GM12878 (cell line): ENCODE results near the gene PMP22. TPM values are rescaled to one million over a fixed set of nuclear protein-coding genes. Genes with fewer than 3 reads are reported as not detected.

Experiments used
- ATAC-seq: fragments of 200-7000 bp; cut with Tn5 transposase; 3 replicates; pipeline ENCODE4 v1.9.1; 2020; ENCODE audit warnings: mild to moderate bottlenecking, moderate library complexity
- BruUV-seq: library from RNA; stranded (reverse); fragments of 400-500 nt; replicated peaks from 2 replicates; lab custom pipeline; 2021; lab: Mats Ljungman, UMichigan
- CTCF ChIA-PET: fragments of 300-600 bp; sonication (Branson Sonifier 250); formaldehyde crosslinking; extraction: SDS; loops from one replicate; lab custom pipeline; 2021; ENCODE audit warnings: inconsistent platforms; lab: Yijun Ruan, JAX
- POLR2A ChIA-PET: fragments of 350-600 bp; formaldehyde crosslinking; extraction: SDS; loops from one replicate; lab custom pipeline; 2021; ENCODE audit warnings: inconsistent platforms; lab: Charles Lee
- RAD21 ChIA-PET: fragments of 300-600 bp; sonication (Branson Sonifier 250); formaldehyde crosslinking; loops from one replicate; lab custom pipeline; 2023; ENCODE audit warnings: antibody characterized with exemption; ENCODE audit not compliant: unreplicated experiment; lab: Charles Lee
- SMC1A ChIA-PET: fragments of 300-600 bp; sonication (Branson Sonifier 250); formaldehyde crosslinking; loops from one replicate; lab custom pipeline; 2023; ENCODE audit not compliant: unreplicated experiment, uncharacterized antibody; lab: Charles Lee
- DNase-seq: peaks from one replicate; pipeline ENCODE4 v3.0.0-alpha.2; 2011; ENCODE audit warnings: low read depth, low spot score
- FAIRE-seq: peaks from 3 replicates; lab custom pipeline; 2011; peaks lifted over from hg19 to GRCh38; lab: Jason Lieb, UNC
- H2AFZ ChIP-seq: 2 replicates; pipeline ENCODE4 v1.6.0; 2011; ENCODE audit warnings: low read depth, low read length, control low read depth; ENCODE audit not compliant: control insufficient read depth
- H3K27ac ChIP-seq: 2 replicates; pipeline ENCODE4 v1.5.1; 2011; ENCODE audit warnings: control low read depth; ENCODE audit not compliant: control insufficient read depth, insufficient read depth
- H3K27me3 ChIP-seq, 2 experiments: replicated peaks in 1 of 2; 2 replicates each; pipeline versions ENCODE4 v1.6.0 to v1.6.1; 2011; ENCODE audit warnings: low read length in 1 of 2; ENCODE audit not compliant: control insufficient read depth in 2 of 2, insufficient read depth in 2 of 2
- H3K36me3 ChIP-seq, 2 experiments: 2 replicates each; pipeline ENCODE4 v1.5.1; 2011; ENCODE audit warnings: low read length in 1 of 2; ENCODE audit not compliant: control insufficient read depth in 2 of 2, insufficient read depth in 2 of 2
- H3K4me1 ChIP-seq: 2 replicates; pipeline ENCODE4 v1.6.1; 2011; ENCODE audit warnings: mild to moderate bottlenecking, low read length, moderate library complexity, mixed read lengths; ENCODE audit not compliant: control insufficient read depth, insufficient read depth
- H3K4me2 ChIP-seq: 2 replicates; pipeline ENCODE4 v1.6.0; 2011; ENCODE audit warnings: control low read depth; ENCODE audit not compliant: control insufficient read depth, insufficient read depth
- H3K4me3 ChIP-seq: fragments of 200-600 bp; sonication (generic); 2 replicates; pipeline ENCODE4 v1.5.1; 2016
- H3K79me2 ChIP-seq: 2 replicates; pipeline ENCODE4 v1.6.0; 2011; ENCODE audit warnings: low read length; ENCODE audit not compliant: control insufficient read depth, insufficient read depth
- H3K9ac ChIP-seq: 2 replicates; pipeline ENCODE4 v1.8.0; 2011; ENCODE audit warnings: low read length, control low read depth, mixed read lengths; ENCODE audit not compliant: control insufficient read depth, insufficient read depth
- H3K9me3 ChIP-seq: replicated peaks from 3 replicates; pipeline ENCODE4 v1.5.1; 2011; ENCODE audit warnings: mild to moderate bottlenecking, low read length; ENCODE audit not compliant: control insufficient read depth, insufficient read depth
- H4K20me1 ChIP-seq: 2 replicates; pipeline ENCODE4 v1.6.0; 2011; ENCODE audit not compliant: control insufficient read depth, insufficient read depth
- NBN ChIP-seq: fragments of 450-650 bp; IDR thresholded peaks from 2 replicates; pipeline ENCODE4 v1.6.1; 2016
- WGBS: methylation state at CpG from one replicate; pipeline ENCODE4 v1.1.6; 2016; ENCODE audit warnings: low lambda C conversion rate; ENCODE audit not compliant: insufficient replicate concordance, insufficient coverage; ENCODE audit errors: missing lambda C conversion rate; 5-methylcytosine and 5-hydroxymethylcytosine counted together
- in situ Hi-C: fragments of 300-500 bp; cut with MboI; formaldehyde crosslinking; loops from 9 replicates; pipeline ENCODE4 v1.14.3; 2018; ENCODE audit warnings: mixed read lengths
- intact Hi-C: fragments of 100-400 bp; cut with micrococcal nuclease; formaldehyde crosslinking; loops from one replicate; pipeline ENCODE4 v1.14.2; 2022; ENCODE audit not compliant: unreplicated experiment
- polyA plus RNA-seq, 11 experiments: library from polyadenylated mRNA; depleted of rRNA in 4 of 11; unstranded in 6 of 11; stranded (reverse) in 5 of 11; fragments of >200 nt; fragmentation: Nextera tagmentation in 4 of 11; fragmentation: Illumina TruSeq in 1 of 11; extraction: Ambion mirVana in 4 of 11; extraction: Trizol in 1 of 11; gene quantifications; 1 replicate in 1 of 11; 2 replicates in 10 of 11; pipeline versions ENCODE4 v1.2.1 to v1.2.3, GENCODE V29; 2011 to 2016; ENCODE audit warnings: inconsistent platforms in 2 of 11, missing spikeins in 2 of 11, low read depth in 1 of 11
- total RNA-seq, 4 experiments: library from RNA; depleted of rRNA in 3 of 4; stranded (reverse); fragments of >200 nt in 3 of 4; fragmentation: Illumina TruSeq in 1 of 4; extraction: Trizol in 1 of 4; gene quantifications; 2 replicates each; pipeline versions ENCODE4 v1.2.1 to v1.2.3, GENCODE V29; 2013 to 2021
- TF ChIP-seq, protein P1 (sequence below): IDR thresholded peaks from 2 replicates; pipeline ENCODE4 v1.6.1; 2012; ENCODE audit warnings: improper control_type of control experiment, low read depth, low read length; ENCODE audit not compliant: insufficient replicate concordance

Gene PMP22
- total and polyA plus RNA-seq, 10 of the 15 experiments (the other 5 are each of a cell fraction or from before 2014, with no cell fraction given) = 0.59 TPM; not detected in 9

DNA sequence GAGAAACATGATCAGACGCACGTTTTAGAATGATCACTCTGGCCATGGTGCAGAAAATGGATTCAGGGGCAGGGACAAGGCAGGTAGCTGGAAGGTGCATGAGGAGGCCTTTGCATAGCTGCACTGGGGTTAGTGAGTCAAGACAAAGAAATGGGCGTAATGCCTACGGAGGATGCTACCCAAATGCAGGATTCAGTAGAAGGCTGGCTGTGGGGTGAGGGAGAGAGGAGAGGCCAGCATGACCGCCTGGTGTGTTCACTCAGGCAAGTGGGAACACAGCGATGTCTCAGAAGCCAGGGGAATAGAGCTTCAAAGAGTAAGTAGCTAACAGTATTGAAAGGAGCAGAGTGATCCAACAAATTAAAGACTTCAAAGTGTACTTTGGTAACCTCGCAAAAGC is 31.2 kb downstream of the PMP22 start:
- Histone ChIP-seq H2AFZ (no peak overlapping the region), H3K4me1 (no peaks in the 10 kb centered on the region), H3K27ac (no peak overlapping the region), H3K9me3 (no peaks in the 10 kb centered on the region), H3K27me3 (no peaks in the 10 kb centered on the region), H3K4me2 (no peak overlapping the region), H3K36me3 (no peaks in the 10 kb centered on the region), H4K20me1 (no peaks in the 10 kb centered on the region), H3K9ac (no peak overlapping the region), H3K79me2 (no peaks in the 10 kb centered on the region), H3K4me3 (no peak overlapping the region)
- intact Hi-C loops (no loop called here), in situ Hi-C loops (no loop called here)
- WGBS = 43% methylated on average over 7 of the region's 7 CpGs
- ATAC-seq (no peak), FAIRE-seq (no peak), DNase-seq (no peak)
- ChIA-PET RAD21 (no interaction called here), POLR2A (interaction anchor here (0.6 kb wide), 1 partner anchor 267 kb away, joined by 3 read pairs; no protein-coding TSS in a partner anchor), SMC1A (no interaction called here), CTCF (interaction anchor here (0.6 kb wide), 1 partner anchor 10 kb away, joined by 3 read pairs; no protein-coding TSS in a partner anchor)
- TF ChIP-seq NBN = no peak
- TF ChIP-seq, protein P1, sequence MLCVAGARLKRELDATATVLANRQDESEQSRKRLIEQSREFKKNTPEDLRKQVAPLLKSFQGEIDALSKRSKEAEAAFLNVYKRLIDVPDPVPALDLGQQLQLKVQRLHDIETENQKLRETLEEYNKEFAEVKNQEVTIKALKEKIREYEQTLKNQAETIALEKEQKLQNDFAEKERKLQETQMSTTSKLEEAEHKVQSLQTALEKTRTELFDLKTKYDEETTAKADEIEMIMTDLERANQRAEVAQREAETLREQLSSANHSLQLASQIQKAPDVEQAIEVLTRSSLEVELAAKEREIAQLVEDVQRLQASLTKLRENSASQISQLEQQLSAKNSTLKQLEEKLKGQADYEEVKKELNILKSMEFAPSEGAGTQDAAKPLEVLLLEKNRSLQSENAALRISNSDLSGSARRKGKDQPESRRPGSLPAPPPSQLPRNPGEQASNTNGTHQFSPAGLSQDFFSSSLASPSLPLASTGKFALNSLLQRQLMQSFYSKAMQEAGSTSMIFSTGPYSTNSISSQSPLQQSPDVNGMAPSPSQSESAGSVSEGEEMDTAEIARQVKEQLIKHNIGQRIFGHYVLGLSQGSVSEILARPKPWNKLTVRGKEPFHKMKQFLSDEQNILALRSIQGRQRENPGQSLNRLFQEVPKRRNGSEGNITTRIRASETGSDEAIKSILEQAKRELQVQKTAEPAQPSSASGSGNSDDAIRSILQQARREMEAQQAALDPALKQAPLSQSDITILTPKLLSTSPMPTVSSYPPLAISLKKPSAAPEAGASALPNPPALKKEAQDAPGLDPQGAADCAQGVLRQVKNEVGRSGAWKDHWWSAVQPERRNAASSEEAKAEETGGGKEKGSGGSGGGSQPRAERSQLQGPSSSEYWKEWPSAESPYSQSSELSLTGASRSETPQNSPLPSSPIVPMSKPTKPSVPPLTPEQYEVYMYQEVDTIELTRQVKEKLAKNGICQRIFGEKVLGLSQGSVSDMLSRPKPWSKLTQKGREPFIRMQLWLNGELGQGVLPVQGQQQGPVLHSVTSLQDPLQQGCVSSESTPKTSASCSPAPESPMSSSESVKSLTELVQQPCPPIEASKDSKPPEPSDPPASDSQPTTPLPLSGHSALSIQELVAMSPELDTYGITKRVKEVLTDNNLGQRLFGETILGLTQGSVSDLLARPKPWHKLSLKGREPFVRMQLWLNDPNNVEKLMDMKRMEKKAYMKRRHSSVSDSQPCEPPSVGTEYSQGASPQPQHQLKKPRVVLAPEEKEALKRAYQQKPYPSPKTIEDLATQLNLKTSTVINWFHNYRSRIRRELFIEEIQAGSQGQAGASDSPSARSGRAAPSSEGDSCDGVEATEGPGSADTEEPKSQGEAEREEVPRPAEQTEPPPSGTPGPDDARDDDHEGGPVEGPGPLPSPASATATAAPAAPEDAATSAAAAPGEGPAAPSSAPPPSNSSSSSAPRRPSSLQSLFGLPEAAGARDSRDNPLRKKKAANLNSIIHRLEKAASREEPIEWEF = no peak
- BruUV-seq = no TSS peak
